H4 (cell line): Measurements from ENCODE around the gene CDC42EP1. TPM values are rescaled to one million over a fixed set of nuclear protein-coding genes. Genes with fewer than 3 reads are reported as not detected.
"Not testable (repeated sequence)": the region's sequence is repeated elsewhere in the genome, so short reads cannot be mapped to it uniquely, and the experiment has no call there.

Source experiments
- DNase-seq: peaks from one replicate; pipeline ENCODE4 v3.0.0-alpha.2; 2015; ENCODE audit warnings: low spot score
- total RNA-seq: library from RNA; depleted of rRNA; stranded (reverse); fragments of >200 nt; shearing (Covaris generic); gene quantifications from 2 replicates; pipeline ENCODE4 v1.2.3, GENCODE V29; 2014; rRNA removed

Gene CDC42EP1
- 7.6 and 9.5 TPM in 2 replicates for total RNA-seq

DNA sequence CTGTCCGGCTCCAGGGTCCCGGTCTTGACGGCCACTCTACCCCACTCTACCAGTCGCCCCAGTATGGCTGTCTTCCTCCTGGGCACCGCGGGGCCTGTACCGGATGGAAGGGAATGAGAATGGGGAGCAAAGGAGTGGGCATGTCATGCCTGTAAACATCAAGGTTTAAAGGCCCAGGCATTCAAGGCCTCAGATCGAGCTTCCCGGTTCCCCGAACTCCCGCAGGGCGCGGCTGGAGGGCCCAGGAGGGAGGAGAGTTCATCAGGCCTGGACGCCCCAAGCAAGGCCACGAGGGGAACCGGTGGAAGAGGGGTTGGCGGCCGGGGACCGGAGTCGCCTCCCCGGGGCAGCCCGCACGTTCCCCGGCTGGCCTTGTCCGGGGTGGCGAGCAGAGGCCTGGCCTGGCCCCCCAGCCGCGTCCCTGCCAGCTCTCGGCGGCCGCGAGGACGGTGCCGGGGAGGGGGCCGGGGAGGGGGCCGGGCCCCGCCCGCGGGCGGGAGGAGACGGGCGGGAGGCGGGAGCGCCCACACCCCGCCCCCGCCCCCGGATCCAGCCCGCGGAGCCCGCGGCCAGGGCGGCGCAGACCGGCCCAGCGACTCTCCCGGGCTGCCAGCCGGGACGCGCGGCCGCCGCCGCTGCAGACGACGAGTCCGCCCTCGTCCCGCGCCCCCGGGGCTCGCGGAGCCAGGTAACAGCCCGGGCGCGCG is at the start of gene CDC42EP1:
CDC42EP1 (plus strand) TSS at position 580 of the 707 bp plus-strand sequence. CDS start 5,870 bp downstream, outside the sequence.
- no peak for DNase-seq

- DNase-seq = no peak
Observed at GRCh38 chr22:37511395-37512104, 48.7 kb upstream of the CDC42EP1 start.

GRCh38 chr22:37514526-37515051 is 45.7 kb upstream of the CDC42EP1 start:
- no peak for DNase-seq

- DNase-seq = no peak
Observed at GRCh38 chr22:37515901-37516300, 44.4 kb upstream of the CDC42EP1 start.

GRCh38 chr22:37516456-37516855 is 43.8 kb upstream of the CDC42EP1 start:
- DNase-seq = no peak

- no peak for DNase-seq
Observed at GRCh38 chr22:37517826-37518450, 42.3 kb upstream of the CDC42EP1 start.

- DNase-seq = no peak
Observed at GRCh38 chr22:37518509-37519267, 41.6 kb upstream of the CDC42EP1 start.

- no peak for DNase-seq
Observed at GRCh38 chr22:37519268-37520195, 40.7 kb upstream of the CDC42EP1 start, which contains the start of gene CARD10. Gene CARD10, minus strand, starts transcription at chr22:37519415. Its CDS starts 215 bp downstream, at chr22:37519200.

DNA sequence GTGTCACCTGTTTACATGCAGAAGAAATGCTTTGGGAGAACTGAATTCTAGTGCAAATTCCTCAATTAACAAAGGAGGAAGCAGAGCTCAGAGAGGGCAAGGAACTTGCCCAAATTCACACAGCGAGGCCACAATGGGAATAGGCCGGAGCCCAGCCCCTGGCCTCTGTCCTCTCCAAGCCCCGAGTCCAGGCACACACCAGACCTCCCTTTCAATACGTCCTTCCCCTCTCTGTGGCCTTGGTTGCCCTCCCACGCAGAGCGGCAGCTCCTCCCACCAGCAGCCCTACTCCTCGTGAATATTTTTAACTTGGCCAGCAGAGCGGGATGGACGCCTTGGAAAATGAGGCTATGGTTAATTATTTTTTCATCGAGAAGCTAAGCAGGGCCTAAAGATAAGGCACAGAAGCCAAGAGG is 39.5 kb upstream of the CDC42EP1 start:
- DNase-seq = no peak

GRCh38 chr22:37521236-37521739 is 39.0 kb upstream of the CDC42EP1 start:
- DNase-seq = no peak

GRCh38 chr22:37522482-37522881 is 37.8 kb upstream of the CDC42EP1 start:
- DNase-seq = no peak

- DNase-seq = peak; percentile 43
Observed at GRCh38 chr22:37525073-37525745, 35.1 kb upstream of the CDC42EP1 start.

GRCh38 chr22:37525746-37526350 is 34.4 kb upstream of the CDC42EP1 start:
- DNase-seq = no peak

- no peak for DNase-seq
Observed at GRCh38 chr22:37526376-37526775, 33.9 kb upstream of the CDC42EP1 start.

GRCh38 chr22:37527081-37527752 is 33.1 kb upstream of the CDC42EP1 start:
- not testable (repeated sequence) for DNase-seq

GRCh38 chr22:37527952-37528351 is 32.3 kb upstream of the CDC42EP1 start:
- not testable (repeated sequence) for DNase-seq

DNA sequence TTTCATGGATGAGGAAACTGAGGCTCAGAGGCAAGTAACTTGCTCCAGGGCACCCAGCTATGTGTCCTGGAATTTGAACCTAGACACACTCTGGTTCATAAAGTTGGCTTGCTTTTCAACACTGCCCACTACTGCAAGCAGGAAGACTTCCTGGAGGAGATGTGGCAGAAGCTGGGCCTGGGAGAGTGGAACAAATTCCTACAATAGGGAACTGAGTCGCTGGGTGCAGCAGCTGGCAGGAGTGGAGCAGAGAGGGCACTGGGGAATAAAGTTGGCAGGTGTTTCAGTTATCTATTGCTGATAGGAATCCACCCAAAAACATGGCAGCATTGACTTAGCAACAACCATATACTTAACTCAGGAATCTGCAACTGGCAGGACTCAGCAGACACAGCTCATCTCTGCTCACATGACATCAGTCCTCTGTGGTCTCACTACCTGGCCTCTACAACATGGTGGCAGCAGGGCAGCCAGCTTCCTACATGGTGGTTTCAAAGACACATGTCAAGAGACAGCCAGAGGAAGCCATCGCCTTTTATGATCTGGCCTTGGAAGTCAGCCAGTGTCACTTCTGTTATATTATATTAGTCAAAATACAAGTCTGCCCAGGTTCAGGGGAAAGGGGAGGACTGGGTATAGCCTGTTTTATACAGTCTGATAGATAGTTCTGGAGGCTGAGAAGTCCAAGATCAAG is 30.5 kb upstream of the CDC42EP1 start:
- DNase-seq = no peak

GRCh38 chr22:37533995-37534394 is 26.3 kb upstream of the CDC42EP1 start:
- DNase-seq = peak; percentile 60
